GM18951 (cell line): ENCODE data around the gene MYBPH.

Experiments
- POLR2A ChIP-seq: IDR thresholded peaks from 4 replicates; pipeline ENCODE4 v1.6.1; 2011; ENCODE audit warnings: mild to moderate bottlenecking; ENCODE audit not compliant: insufficient read length, insufficient read depth; ENCODE audit errors: extremely low read depth
- in situ Hi-C: fragments of 300-500 bp; cut with MboI; formaldehyde crosslinking; loops from one replicate; pipeline ENCODE4 v1.12.0; 2022; ENCODE audit warnings: low sequenced_read_pairs, mixed read lengths, inconsistent platforms; ENCODE audit not compliant: unreplicated experiment

The MYBPH gene

GRCh38 chr1:203171341-203172183, 4.1 kb downstream of the MYBPH start:
- in situ Hi-C loops = loop anchor here (5.0 kb wide), 1 partner anchor 46 kb away; no protein-coding TSS in a partner anchor

GRCh38 chr1:203170625-203171330, 4.8 kb downstream of the MYBPH start:
- in situ Hi-C loops = loop anchor here (5.0 kb wide), 1 partner anchor 47 kb away; no protein-coding TSS in a partner anchor
- TF ChIP-seq POLR2A = no peak

More at GRCh38 chr1:203171341-203172183, 4.1 kb downstream of the MYBPH start:
- TF ChIP-seq POLR2A = no peak

GRCh38 chr1:203169770-203170520, 5.7 kb downstream of the MYBPH start:
- no peak for TF ChIP-seq POLR2A
- in situ Hi-C loops = loop anchor here (5.0 kb wide), 1 partner anchor 47 kb away; no protein-coding TSS in a partner anchor

- in situ Hi-C loops = no loop called here
Observed at GRCh38 chr1:203168991-203169390, 6.6 kb downstream of the MYBPH start.

GRCh38 chr1:203168256-203168786, 7.3 kb downstream of the MYBPH start:
- in situ Hi-C loops = no loop called here
- no peak for TF ChIP-seq POLR2A

More at GRCh38 chr1:203168991-203169390, 6.6 kb downstream of the MYBPH start:
- TF ChIP-seq POLR2A = no peak

GRCh38 chr1:203167913-203168200, 7.8 kb downstream of the MYBPH start:
- in situ Hi-C loops = no loop called here

GRCh38 chr1:203167026-203167912, 8.4 kb downstream of the MYBPH start:
- TF ChIP-seq POLR2A = no peak
- in situ Hi-C loops = no loop called here

More at GRCh38 chr1:203167913-203168200, 7.8 kb downstream of the MYBPH start:
- no peak for TF ChIP-seq POLR2A

GRCh38 chr1:203166192-203166940, 9.3 kb downstream of the MYBPH start:
- in situ Hi-C loops = no loop called here
- TF ChIP-seq POLR2A = no peak

- TF ChIP-seq POLR2A = no peak
- in situ Hi-C loops = no loop called here
Observed at GRCh38 chr1:203165800-203166161, 9.8 kb downstream of the MYBPH start.

- no peak for TF ChIP-seq POLR2A
- in situ Hi-C loops = no loop called here
Observed at GRCh38 chr1:203165101-203165799, 10.4 kb downstream of the MYBPH start.
